LoVo (cell line): ENCODE results near the gene GDPD3.

Source experiments
- DNase-seq: peaks from one replicate; pipeline ENCODE4 v3.0.0-alpha.2; 2016; ENCODE audit warnings: low spot score

The GDPD3 gene

GRCh38 chr16:30054959-30055553, 58.3 kb downstream of the GDPD3 start:
- no peak for DNase-seq
